HG03432 (cell line): Measurements from ENCODE around the gene GPR137B.
"Not testable (repeated sequence)": the region's sequence is repeated elsewhere in the genome, so short reads cannot be mapped to it uniquely, and the experiment has no call there.

Experiments used
- ATAC-seq: cut with Tn5 transposase; IDR thresholded peaks from one replicate; pipeline ENCODE4 v1.9.1; 2021; ENCODE audit warnings: mild to moderate bottlenecking, moderate library complexity; ENCODE audit not compliant: unreplicated experiment

GPR137B gene

GRCh38 chr1:236186471-236186870 lies 44.1 kb downstream of the GPR137B start:
- ATAC-seq = not testable (repeated sequence)

GRCh38 chr1:236188084-236188483 lies 45.7 kb downstream of the GPR137B start:
- ATAC-seq = not testable (repeated sequence)

GRCh38 chr1:236193184-236193583 lies 50.8 kb downstream of the GPR137B start:
- no peak for ATAC-seq

- no peak for ATAC-seq
These were observed 58.6 kb downstream of the GPR137B start for GRCh38 chr1:236200925-236201324.

- no peak for ATAC-seq
These were observed 59.4 kb downstream of the GPR137B start for GRCh38 chr1:236201786-236202185.

GRCh38 chr1:236204039-236204438 lies 61.7 kb downstream of the GPR137B start:
- no peak for ATAC-seq

- no peak for ATAC-seq
These were observed 62.3 kb downstream of the GPR137B start for GRCh38 chr1:236204656-236205055.

GRCh38 chr1:236206548-236206947 lies 64.2 kb downstream of the GPR137B start:
- no peak for ATAC-seq

- ATAC-seq = no peak
These were observed 64.8 kb downstream of the GPR137B start for GRCh38 chr1:236207121-236207520.

GRCh38 chr1:236207569-236207968 lies 65.2 kb downstream of the GPR137B start:
- ATAC-seq = no peak

- no peak for ATAC-seq
These were observed 66.8 kb downstream of the GPR137B start for GRCh38 chr1:236209185-236209584.

GRCh38 chr1:236209713-236210112 lies 67.4 kb downstream of the GPR137B start:
- no peak for ATAC-seq

GRCh38 chr1:236211815-236212214 lies 69.5 kb downstream of the GPR137B start:
- ATAC-seq = no peak

GRCh38 chr1:236213534-236213933 lies 71.2 kb downstream of the GPR137B start:
- no peak for ATAC-seq

- ATAC-seq = no peak
These were observed 72.4 kb downstream of the GPR137B start for GRCh38 chr1:236214761-236215160.

- no peak for ATAC-seq
These were observed 78.1 kb downstream of the GPR137B start for GRCh38 chr1:236220473-236220872.

GRCh38 chr1:236222632-236223031 lies 80.3 kb downstream of the GPR137B start:
- ATAC-seq = no peak

GRCh38 chr1:236228411-236228810 lies 86.1 kb downstream of the GPR137B start:
- ATAC-seq = no peak

- ATAC-seq = no peak
These were observed 92.8 kb downstream of the GPR137B start for GRCh38 chr1:236235116-236235515.

- no peak for ATAC-seq
These were observed 96.8 kb downstream of the GPR137B start for GRCh38 chr1:236239092-236239585.

GRCh38 chr1:236240675-236241074 lies 98.3 kb downstream of the GPR137B start:
- no peak for ATAC-seq

- ATAC-seq = no peak
These were observed 100.2 kb downstream of the GPR137B start for GRCh38 chr1:236242568-236242967.

- no peak for ATAC-seq
These were observed 104.9 kb downstream of the GPR137B start for GRCh38 chr1:236247286-236247685.
